ENCODE results near the gene PROM2.

Gene PROM2

GRCh38 chr2:95311815-95312542 is 37.7 kb downstream of the PROM2 start:
- H3K27me3 ChIP-seq (ENCODE audit: control insufficient read depth in 1 of 2, insufficient read depth in 2 of 2, low read length in 2 of 2), result no peaks in the 10 kb centered on the region
- no peak overlapping the region for H3K27ac ChIP-seq (ENCODE audit: low read depth, low read length)
- H3K4me3 ChIP-seq (ENCODE audit: low read depth in 1 of 2, low read length in 2 of 2), result no peak overlapping the region
- H3K9ac ChIP-seq (ENCODE audit: low read length), result no peak overlapping the region
- no peaks in the 10 kb centered on the region for H3K9me3 ChIP-seq (ENCODE audit: low read length)
- no peaks in the 10 kb centered on the region for H3K36me3 ChIP-seq (ENCODE audit: insufficient read depth, low read length)
- H3K4me1 ChIP-seq (ENCODE audit: insufficient read depth, low read length), result no peaks in the 10 kb centered on the region

DNA sequence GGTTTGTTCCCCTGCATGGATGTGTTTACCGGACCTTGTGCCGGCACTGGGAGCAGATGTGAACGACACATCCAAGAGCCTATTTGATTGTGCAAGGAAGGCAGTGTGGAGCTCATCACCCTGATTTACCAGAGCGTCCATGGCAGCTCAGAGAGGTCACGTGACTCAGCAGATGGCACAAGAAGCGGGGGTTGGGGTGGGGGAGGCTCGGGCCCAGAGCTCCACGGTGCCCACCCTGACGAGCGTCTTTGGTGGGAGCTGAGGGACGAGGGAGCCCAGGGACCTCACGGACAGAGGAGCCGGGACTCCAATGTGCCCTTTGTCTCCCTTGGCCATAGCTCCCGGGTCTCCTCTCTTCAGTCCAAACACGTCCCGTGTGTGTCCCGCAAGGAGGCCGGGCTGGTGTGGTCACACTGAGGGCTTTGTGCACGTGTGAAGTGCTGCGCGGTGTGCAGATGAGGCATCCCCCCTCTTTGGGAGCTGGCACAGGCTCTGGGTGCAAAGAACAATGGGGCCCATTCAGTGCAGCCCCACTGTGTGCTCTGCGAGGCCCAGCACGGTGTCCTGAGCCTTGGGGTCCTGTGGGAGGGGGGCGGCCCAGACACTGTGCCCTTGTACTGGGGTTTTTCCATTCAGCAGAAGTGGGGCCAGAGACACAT is 38.4 kb downstream of the PROM2 start:
- Histone ChIP-seq H3K36me3 (ENCODE audit: insufficient read depth, low read length) (no peaks in the 10 kb centered on the region), H3K9me3 (ENCODE audit: low read length) (no peaks in the 10 kb centered on the region), H3K9ac (ENCODE audit: low read length) (no peak overlapping the region), H3K4me3 (ENCODE audit: low read depth in 1 of 2, low read length in 2 of 2) (no peak overlapping the region), H3K27me3 (ENCODE audit: control insufficient read depth in 1 of 2, insufficient read depth in 2 of 2, low read length in 2 of 2) (no peaks in the 10 kb centered on the region), H3K4me1 (ENCODE audit: insufficient read depth, low read length) (no peaks in the 10 kb centered on the region), H3K27ac (ENCODE audit: low read depth, low read length) (no peak overlapping the region)

- H3K36me3 ChIP-seq (ENCODE audit: insufficient read depth, low read length), result no peaks in the 10 kb centered on the region
- H3K27me3 ChIP-seq (ENCODE audit: control insufficient read depth in 1 of 2, insufficient read depth in 2 of 2, low read length in 2 of 2), result no peaks in the 10 kb centered on the region
- H3K9ac ChIP-seq (ENCODE audit: low read length), result no peak overlapping the region
- H3K4me3 ChIP-seq (ENCODE audit: low read depth in 1 of 2, low read length in 2 of 2), result no peak overlapping the region
- H3K27ac ChIP-seq (ENCODE audit: low read depth, low read length), result no peak overlapping the region
- H3K9me3 ChIP-seq (ENCODE audit: low read length), result no peaks in the 10 kb centered on the region
- H3K4me1 ChIP-seq (ENCODE audit: insufficient read depth, low read length), result no peaks in the 10 kb centered on the region
These were observed 39.3 kb downstream of the PROM2 start for GRCh38 chr2:95313296-95314131.

DNA sequence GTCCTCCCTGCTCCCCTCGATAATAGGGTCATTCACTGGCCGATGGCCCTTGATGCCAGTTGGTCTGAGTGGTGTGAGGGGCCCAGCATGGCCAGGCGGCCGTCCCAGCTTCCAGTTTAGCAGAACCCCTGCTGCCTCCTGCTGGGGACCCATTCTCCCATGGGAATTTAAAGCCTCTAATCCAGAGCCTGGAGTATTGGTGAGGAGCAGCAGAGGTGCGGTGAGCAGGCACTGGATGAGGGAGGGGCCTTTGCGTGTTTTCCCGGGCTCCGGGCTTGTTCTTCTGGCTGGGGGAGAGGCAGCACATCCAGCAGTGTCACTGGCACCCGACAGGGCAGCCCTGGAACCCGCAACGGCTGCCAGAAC is 40.3 kb downstream of the PROM2 start:
- H3K4me3 ChIP-seq (ENCODE audit: low read depth in 1 of 2, low read length in 2 of 2), result no peak overlapping the region
- no peak overlapping the region for H3K9ac ChIP-seq (ENCODE audit: low read length)
- no peaks in the 10 kb centered on the region for H3K4me1 ChIP-seq (ENCODE audit: insufficient read depth, low read length)
- H3K36me3 ChIP-seq (ENCODE audit: insufficient read depth, low read length), result no peaks in the 10 kb centered on the region
- no peaks in the 10 kb centered on the region for H3K27me3 ChIP-seq (ENCODE audit: control insufficient read depth in 1 of 2, insufficient read depth in 2 of 2, low read length in 2 of 2)
- H3K27ac ChIP-seq (ENCODE audit: low read depth, low read length), result no peak overlapping the region
- H3K9me3 ChIP-seq (ENCODE audit: low read length), result no peaks in the 10 kb centered on the region

DNA sequence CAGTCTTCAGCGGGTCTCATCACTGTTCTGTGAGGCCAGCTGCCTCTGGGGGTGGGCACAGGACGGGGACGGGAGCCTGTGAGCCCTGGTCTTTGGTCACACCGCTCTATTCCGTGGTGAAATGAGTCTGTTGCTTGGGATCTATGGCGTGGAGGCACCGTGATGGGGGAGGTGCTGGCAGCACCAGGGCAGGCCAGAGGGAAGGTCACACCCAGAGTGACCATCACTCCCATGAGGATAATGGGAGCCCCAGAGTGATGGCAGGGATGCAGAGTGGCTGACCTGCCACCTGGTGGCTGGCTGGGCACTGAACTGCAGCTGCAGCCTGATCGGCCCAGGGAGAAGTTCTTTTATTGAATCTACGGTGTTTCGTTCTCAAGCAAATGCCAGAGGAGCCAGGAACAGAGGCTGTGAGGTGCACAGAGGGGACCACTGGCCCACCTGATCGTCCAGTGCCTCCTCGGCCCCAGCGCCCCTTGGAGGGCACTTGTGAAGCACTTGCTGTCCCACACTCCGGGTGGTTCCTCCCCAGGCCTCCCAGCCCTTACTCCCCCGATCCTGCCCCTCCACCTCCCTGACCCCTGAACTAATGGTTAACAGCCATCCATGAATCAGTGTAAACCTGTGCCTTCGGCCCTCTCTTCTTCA is 40.8 kb downstream of the PROM2 start:
- no peak overlapping the region for H3K9ac ChIP-seq (ENCODE audit: low read length)
- no peak overlapping the region for H3K4me3 ChIP-seq (ENCODE audit: low read depth in 1 of 2, low read length in 2 of 2)
- H3K27me3 ChIP-seq (ENCODE audit: control insufficient read depth in 1 of 2, insufficient read depth in 2 of 2, low read length in 2 of 2), result no peaks in the 10 kb centered on the region
- no peaks in the 10 kb centered on the region for H3K4me1 ChIP-seq (ENCODE audit: insufficient read depth, low read length)
- H3K9me3 ChIP-seq (ENCODE audit: low read length), result no peaks in the 10 kb centered on the region
- H3K36me3 ChIP-seq (ENCODE audit: insufficient read depth, low read length), result no peaks in the 10 kb centered on the region
- no peak overlapping the region for H3K27ac ChIP-seq (ENCODE audit: low read depth, low read length)

GRCh38 chr2:95315801-95316411 is 41.7 kb downstream of the PROM2 start:
- H3K9me3 ChIP-seq (ENCODE audit: low read length), result no peaks in the 10 kb centered on the region
- H3K4me3 ChIP-seq (ENCODE audit: low read depth in 1 of 2, low read length in 2 of 2), result no peak overlapping the region
- H3K36me3 ChIP-seq (ENCODE audit: insufficient read depth, low read length), result no peaks in the 10 kb centered on the region
- no peaks in the 10 kb centered on the region for H3K27me3 ChIP-seq (ENCODE audit: control insufficient read depth in 1 of 2, insufficient read depth in 2 of 2, low read length in 2 of 2)
- H3K9ac ChIP-seq (ENCODE audit: low read length), result no peak overlapping the region
- no peaks in the 10 kb centered on the region for H3K4me1 ChIP-seq (ENCODE audit: insufficient read depth, low read length)
- no peak overlapping the region for H3K27ac ChIP-seq (ENCODE audit: low read depth, low read length)

DNA sequence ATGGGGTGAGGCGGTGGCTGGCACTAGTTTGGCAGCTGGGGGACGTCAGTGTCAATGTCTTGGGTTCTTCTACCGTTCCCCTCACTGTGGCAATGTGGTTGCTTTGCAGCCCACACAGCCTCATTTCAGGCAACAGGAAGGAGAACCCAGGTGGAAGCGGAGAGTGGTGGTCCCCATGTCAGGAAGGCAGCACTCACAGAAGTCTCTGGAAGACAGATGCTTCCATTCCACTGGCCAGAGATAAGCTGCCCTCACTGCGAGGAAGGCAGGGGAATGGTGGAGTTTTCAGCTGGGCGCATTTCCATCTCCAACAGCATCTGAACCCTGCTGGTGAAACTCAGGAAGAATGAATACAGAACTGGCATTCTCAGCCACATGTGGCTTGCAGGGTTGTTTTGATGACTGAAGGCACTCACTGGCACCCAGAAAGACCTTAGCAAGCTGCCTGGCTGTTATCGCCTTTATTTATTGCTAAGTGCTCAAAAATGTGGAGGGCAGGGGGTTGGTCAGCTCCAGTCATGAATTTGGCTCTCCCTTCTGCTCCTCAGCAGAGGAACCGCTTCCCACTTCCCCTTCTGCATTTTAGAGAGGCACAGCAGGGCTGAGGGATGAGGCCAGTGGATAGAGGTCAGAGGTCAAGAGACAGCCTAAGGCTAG is 42.3 kb downstream of the PROM2 start:
- Histone ChIP-seq H3K27ac (ENCODE audit: low read depth, low read length) (no peak overlapping the region), H3K9ac (ENCODE audit: low read length) (no peak overlapping the region), H3K27me3 (ENCODE audit: control insufficient read depth in 1 of 2, insufficient read depth in 2 of 2, low read length in 2 of 2) (no peaks in the 10 kb centered on the region), H3K4me1 (ENCODE audit: insufficient read depth, low read length) (no peaks in the 10 kb centered on the region), H3K4me3 (ENCODE audit: low read depth in 1 of 2, low read length in 2 of 2) (no peak overlapping the region), H3K9me3 (ENCODE audit: low read length) (no peaks in the 10 kb centered on the region), H3K36me3 (ENCODE audit: insufficient read depth, low read length) (no peaks in the 10 kb centered on the region)

DNA sequence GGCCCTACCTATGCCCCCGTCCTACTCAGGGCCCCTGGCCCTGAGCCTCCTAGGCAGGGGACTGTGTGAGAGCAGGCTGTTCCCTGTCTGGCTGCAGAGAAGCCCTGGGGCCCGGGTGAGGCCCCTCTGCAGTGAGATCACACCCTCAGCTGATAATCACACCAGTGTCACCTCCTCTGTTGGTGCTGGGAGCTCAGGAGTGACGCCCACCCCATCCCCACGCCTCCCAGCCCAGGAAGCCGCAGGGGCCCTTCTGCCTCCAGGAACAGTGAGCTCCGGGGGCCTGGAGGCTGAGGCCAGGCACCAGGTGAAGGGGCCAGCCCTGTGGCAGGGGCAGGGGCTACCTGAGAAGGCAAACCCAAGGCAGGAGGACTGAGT is 42.9 kb downstream of the PROM2 start:
- Histone ChIP-seq H3K4me3 (ENCODE audit: low read depth in 1 of 2, low read length in 2 of 2) (no peak overlapping the region), H3K36me3 (ENCODE audit: insufficient read depth, low read length) (no peaks in the 10 kb centered on the region), H3K4me1 (ENCODE audit: insufficient read depth, low read length) (no peaks in the 10 kb centered on the region), H3K27me3 (ENCODE audit: control insufficient read depth in 1 of 2, insufficient read depth in 2 of 2, low read length in 2 of 2) (no peaks in the 10 kb centered on the region), H3K27ac (ENCODE audit: low read depth, low read length) (no peak overlapping the region), H3K9ac (ENCODE audit: low read length) (no peak overlapping the region), H3K9me3 (ENCODE audit: low read length) (no peaks in the 10 kb centered on the region)

DNA sequence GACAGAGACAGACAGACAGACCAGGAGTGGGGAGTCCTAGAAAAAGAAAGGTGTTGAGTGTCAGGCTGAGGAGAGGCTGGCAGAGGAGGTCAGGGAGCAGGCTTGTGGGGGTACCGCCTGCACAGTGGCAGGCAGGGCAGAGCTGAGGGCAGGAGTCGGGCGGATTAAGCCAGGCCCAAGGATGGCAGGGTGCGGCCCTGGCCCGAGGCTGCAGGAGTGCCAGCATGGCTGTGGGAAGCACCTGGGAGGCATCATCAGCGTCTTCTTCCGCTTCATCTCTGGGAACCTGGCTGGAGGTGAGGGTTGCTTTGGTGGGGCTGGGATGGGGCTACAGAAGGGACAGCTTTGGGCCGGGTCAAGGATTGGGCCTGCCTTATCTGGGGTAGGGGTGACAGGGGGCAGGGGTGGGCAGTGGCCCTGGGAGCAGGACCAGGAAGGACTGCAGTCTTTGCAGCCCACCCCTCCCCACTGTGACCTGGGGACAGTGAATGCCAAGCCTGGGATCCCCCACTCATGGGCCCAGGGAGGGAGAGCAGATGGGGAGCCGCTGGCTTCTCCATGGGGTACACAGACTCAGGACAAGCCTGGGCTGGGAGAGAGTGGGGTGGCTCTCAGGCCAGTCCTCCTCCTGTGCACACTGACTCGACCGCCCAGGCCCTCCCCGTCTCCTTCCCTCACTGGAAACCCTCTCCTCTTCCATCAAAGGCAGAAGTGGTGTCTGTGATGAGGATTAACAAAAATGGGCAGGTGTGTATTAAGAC is 43.6 kb downstream of the PROM2 start:
- no peaks in the 10 kb centered on the region for H3K9me3 ChIP-seq (ENCODE audit: low read length)
- no peak overlapping the region for H3K9ac ChIP-seq (ENCODE audit: low read length)

DNA sequence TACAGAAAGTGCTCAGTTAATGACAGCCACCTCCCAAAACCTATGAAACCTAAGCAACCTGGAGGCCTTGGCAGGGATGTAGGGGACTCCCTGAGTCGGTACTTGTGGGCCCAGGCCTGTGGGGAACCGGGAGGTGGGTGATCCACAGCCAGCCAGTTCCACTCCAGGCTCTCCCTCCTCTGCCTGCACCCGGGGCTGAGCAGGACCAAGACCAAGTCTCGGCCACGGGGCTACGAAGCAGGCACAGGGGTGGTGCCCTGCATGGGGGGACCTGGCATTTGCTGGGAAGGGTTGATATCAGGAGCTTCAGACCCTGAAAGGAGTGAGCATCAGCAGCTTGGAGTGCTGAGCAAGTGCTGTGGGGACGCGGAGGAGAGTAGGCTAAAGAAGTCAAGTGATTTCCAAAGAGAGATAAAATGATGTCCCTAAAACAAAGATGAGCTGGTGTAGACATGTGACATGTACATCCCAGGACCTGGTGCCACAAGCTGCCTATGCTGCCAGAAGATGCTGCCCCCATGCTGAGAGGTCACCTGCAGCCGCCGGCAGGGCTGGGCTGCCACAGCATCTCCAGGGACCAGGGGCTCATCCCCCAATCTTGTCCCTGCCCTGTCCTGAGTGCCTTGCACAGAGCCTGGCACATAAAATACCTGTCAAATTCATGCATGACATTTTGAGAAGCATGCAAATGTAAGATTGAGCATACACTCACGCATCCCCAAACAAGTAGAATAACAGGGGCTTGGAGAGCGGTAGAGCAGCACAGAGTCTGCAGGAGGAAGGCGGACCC is 44.4 kb downstream of the PROM2 start:
- no peak overlapping the region for H3K27ac ChIP-seq (ENCODE audit: low read depth, low read length)
- H3K4me1 ChIP-seq (ENCODE audit: insufficient read depth, low read length), result no peaks in the 10 kb centered on the region
- H3K4me3 ChIP-seq (ENCODE audit: low read depth in 1 of 2, low read length in 2 of 2), result no peak overlapping the region

More for the DNA sequence above, 43.6 kb downstream of the PROM2 start:
- Histone ChIP-seq H3K27me3 (ENCODE audit: control insufficient read depth in 1 of 2, insufficient read depth in 2 of 2, low read length in 2 of 2) (no peaks in the 10 kb centered on the region), H3K36me3 (ENCODE audit: insufficient read depth, low read length) (no peaks in the 10 kb centered on the region), H3K4me1 (ENCODE audit: insufficient read depth, low read length) (no peaks in the 10 kb centered on the region), H3K4me3 (ENCODE audit: low read depth in 1 of 2, low read length in 2 of 2) (no peak overlapping the region), H3K27ac (ENCODE audit: low read depth, low read length) (no peak overlapping the region)

More for the DNA sequence above, 44.4 kb downstream of the PROM2 start:
- Histone ChIP-seq H3K9ac (ENCODE audit: low read length) (no peak overlapping the region), H3K27me3 (ENCODE audit: control insufficient read depth in 1 of 2, insufficient read depth in 2 of 2, low read length in 2 of 2) (no peaks in the 10 kb centered on the region), H3K36me3 (ENCODE audit: insufficient read depth, low read length) (no peaks in the 10 kb centered on the region), H3K9me3 (ENCODE audit: low read length) (no peaks in the 10 kb centered on the region)

Measured in muscle layer of colon (tissue), 2 donors.